NCI-H1105 (cell line): ENCODE results near the gene STX1B.
"Not testable (repeated sequence)": the region's sequence is repeated elsewhere in the genome, so short reads cannot be mapped to it uniquely, and the experiment has no call there.

Experiments
- DNase-seq: peaks from one replicate; lab custom pipeline; 2025; lab: John Stamatoyannopoulos, UW

STX1B gene

DNA sequence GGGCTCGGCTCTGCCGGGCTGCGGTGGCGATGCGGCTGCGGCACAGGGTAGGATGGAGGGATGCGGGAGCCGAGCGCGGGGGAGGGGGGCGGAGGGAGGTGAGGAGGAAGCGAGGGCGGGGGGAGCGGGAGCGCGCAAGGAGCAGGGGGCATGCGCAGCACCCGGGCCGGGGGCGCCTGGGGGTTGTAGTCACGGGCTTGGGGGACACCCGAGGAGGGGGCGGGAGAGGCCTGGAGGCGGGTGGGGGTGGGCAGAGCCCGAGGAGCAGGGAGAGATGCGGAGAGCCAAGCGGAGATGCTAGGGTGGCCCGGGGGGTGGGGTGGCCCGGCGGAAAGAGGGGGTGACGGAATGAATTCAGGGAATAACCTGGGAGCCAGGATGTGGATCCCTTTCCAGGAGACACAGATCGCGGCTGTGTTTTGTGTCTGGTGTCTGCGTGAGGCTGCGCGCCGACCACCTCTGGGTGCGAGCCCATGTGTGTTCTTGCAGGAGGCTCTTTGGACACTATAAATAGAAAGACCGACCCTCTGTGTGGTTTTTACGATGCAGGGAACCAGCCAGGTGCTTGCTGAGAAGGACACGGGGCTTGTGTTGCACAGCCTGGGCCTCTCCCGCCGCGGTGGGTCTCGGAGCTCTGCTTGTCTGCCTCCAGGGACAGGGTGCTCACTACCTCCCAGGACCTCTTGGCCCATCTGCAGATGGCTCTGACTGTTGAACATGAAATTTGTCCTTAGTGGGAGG is at the start of gene STX1B:
Gene STX1B (minus strand): TSS at position 54 of the 741 bp plus-strand sequence. CDS start 242 bp downstream, outside the sequence.
- peak; percentile 77 for DNase-seq

DNA sequence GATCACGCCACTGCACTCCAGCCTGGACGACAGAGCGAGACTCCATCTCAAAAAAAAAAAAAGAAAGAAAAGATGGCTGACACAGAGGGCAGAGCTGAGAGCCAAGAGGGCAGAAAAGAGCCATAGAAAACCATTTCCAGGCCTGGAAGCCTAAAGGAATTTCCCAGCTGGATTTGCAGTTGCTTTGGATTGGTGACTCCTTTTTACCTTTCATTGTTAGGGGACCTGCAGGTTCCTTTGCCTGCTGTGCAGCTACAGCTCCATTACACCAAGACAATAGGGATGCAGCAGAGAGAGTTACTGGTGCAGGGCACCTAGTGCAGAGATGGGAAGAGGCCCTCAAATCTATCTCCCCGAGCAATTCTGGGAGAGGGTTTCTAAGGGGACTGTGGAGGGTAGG is 45.2 kb upstream of the STX1B start:
- no peak for DNase-seq

DNA sequence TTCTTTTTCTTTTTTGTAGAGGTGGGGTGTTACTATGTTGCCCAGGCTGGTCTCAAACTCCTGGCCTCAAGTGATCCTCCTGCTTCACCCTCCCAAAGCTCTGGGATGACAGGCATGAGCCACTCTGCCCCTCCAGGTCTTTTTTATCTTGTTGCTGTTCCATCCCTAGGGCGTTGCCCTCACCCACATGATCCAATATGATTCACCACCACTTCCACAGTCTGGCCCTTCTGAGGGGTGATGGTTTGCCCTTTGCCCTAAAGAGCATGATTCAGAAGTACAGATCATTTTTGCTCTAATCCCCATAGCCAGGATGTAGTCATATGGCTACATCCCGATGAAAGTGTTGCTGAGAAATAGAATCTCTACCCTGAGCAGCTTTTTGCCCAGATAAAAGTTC is 41.7 kb upstream of the STX1B start:
- no peak for DNase-seq

DNA sequence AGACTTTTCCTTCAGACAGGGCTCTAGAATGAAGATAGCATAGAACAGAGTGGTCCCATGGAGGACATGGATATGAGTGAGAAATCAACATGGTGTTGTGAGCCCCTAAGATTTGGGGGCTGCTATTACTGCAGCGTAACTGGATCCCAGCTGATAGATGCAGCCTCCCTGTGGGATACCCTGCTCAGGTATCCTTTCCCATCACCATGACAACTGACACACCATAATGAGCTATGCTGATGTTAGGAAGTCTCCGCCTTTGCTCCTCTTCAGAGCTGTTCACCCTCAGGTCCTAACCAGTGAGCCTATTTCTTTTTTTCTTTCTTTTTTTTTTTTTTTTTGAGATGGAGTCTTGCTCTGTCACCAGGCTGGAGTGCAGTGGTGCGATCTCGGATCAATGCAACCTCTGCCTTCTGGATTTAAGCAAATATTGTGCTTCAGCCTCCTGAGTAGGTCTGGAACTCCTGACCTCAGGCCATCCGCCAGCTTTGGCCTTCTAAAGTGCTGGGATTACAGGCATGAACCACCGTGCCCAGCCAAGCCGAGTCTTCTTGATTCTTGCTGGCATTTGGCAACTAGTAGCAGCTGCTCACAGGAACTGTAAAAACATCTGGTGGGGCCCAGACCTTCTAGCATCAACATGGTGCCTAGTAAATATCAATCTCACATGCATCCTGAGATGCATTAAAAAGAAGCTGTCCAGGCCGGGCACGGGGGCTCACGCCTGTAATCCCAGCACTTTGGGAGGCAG is 40.0 kb upstream of the STX1B start:
- no peak for DNase-seq

DNA sequence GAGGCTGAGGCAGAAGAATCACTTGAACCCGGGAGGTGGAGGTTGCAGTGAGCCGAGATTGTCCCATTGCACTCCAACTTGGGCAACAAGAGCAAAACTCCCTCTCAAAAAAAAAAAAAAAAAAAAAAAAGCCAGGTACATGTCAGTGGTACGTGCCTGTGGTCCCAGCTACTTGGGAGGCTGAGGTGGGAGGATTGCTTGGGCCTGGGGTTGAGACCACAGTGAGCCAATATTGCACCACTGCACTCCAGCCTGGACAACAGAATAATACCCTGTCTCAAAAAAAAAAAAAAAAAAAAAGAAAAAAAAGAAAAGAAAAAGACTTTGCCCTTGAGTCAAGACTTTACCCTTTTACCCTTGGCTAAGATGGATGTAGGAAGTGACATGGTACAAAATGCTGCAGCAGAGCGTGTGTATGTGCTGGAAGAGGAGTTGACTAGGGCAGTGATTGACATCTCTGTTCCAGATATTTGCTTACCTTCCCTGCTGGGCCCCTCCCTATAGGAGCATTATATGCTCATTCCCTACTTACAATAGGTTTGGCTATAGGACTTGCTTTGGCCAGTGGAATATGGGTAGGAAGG is 33.6 kb upstream of the STX1B start:
- DNase-seq: no peak

DNA sequence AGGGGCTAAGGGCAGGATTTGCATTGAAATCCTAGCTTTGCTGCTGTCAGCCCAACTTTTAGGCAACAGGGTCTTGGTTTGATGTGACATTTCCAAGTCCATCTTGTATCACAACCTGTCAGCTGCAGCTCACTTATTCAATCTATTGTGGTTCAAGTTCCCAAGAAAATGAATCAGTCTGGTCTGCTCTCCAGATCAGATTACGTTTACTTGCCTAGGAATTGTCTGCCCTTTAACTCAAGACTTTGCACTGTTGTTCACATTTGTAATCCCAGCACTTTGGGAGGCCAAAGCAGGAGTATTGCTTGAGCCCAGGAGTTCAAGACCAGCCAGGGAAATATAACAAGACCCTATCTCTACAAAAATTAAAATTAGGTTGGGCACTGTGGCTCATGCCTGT is 32.9 kb upstream of the STX1B start:
- DNase-seq: no peak

DNA sequence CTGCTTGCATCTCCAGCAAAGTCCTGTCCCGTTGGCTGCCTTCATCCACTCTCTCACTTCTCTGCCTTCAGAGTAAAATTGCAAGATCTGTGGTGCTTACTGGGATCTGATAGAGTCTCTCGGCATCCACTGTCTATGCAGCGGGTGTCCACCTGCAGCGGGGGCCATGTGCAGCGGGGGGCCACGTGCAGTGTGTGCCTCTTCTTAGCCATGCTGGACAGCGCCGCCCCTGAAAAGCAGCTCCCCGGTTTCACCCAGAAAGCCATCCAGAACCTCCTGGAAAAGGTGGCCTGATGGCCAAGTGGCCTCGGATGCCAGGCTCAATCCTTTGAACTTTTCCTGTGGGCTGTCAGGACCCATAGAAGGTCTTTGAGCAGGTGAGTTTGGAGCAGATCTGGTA is 32.4 kb upstream of the STX1B start:
- no peak for DNase-seq

DNA sequence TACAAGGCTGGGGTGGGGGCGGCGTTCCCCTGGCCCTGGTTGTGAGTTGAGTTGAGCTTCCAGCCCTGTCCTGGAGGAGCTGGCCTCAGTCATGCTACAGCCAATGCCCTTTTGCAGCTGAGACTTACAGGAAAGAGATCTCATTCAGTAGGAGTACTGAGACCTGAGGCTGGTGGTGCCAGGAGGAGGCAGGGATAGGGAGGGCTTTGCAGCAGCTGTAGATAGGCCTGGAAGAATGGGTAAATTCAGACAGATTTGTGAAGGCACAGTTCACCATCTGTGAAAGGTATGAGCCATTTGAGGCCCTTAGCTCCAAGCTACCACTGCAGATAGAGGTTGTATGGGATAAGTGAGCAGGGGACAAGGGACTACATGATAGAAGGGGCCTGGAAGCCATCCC is 28.6 kb upstream of the STX1B start:
- DNase-seq: no peak

DNA sequence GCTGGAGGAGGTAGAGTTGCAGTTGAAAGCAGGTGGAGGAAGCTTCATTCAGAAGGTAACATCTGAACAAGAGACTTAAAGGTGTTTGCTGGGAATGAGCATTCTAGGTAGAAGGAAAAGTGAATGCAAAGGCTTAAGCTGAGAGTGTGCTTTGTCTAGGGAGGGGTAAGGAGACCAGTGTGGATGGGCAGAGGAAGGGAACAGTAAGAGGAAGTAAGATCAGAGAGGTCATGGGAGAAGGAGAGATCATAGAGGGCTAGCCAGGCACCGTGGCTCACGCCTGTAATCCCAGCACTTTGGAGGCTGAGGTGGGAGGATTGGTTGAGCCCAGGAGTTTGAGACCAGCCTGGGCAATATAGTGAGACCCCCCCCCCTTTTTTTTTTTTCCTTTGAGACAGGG is 26.3 kb upstream of the STX1B start:
- DNase-seq: no peak

DNA sequence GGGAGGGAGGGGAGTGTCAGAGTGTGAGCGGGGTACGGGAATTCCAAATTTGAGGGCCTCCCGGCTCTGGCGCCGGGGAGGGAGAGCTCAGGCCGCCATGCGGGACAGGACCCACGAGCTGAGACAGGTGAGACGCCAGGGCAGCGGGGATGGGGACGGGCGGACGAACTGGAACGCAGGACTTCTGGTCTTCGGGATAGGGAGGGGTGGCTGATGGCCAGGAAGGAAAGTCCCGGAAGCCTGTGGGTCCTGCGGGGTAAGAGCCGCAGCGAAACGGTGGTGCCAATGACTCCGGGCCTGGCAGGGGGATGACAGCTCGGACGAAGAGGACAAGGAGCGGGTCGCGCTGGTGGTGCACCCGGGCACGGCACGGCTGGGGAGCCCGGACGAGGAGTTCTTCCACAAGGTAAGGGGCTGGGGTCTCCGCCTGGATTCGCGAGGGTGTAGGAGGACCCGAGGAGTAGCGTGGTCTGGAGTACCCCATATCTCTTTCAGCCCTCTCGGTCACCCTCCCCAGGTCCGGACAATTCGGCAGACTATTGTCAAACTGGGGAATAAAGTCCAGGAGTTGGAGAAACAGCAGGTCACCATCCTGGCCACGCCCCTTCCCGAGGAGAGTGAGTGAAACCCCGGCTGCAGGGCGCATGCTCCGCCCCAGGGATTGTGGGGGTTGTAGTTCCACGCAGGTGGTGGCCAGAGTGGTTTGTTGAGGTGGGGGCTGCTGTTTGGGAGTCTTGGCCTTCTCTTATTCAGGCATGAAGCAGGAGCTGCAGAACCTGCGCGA is 23.5 kb upstream of the STX1B start:
- peak; percentile 51 for DNase-seq

DNA sequence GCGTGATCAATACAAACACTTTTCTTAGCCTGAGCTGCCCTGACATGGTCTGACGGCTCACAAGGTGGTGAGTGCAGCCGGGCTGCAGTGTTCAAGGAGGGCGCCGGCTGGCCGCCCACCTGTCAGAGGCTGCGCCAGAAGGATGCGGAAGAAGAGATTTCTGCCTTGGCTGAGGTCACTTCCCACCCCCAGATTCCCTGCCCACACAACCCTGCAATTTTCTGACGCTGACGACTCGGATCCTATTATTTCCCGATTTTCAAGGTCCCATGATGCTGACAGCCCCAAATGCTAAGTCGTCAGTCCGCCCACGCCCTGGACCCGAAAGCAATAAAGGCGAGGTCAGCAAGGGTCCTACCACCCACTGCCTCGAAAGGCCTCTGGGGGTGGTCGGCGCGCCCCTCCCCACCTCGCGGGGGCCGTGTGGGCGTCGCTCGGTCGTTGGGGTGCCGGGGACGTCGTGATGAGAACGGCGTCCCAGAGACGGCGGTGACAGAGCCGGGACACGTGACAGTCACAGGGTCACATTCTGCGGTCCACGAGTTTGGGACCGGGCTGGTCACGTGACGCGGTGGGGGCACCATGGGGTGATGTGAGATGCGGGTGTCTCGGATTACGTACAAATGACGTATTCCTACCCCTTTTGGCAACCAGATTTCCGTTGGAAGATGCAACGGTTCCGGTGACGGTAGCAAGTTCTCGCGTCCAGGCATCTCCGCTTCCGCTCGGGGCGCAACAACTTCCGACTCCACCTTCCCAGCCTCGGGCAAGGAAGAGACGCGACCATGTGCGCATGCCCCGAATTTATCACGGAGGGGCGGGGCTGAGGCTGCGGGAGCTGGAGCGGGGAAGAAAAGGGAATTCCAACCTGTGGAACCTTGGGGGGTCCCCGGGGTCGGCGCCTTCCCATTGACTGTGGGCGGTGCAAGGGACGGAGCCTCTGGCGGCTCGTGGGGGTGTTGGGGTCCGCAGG is 22.6 kb upstream of the STX1B start, which contains the start of gene STX4:
Gene STX4 (plus strand): TSS at position 823 of the 973 bp plus-strand sequence. CDS start 248 bp downstream, outside the sequence.
- DNase-seq: peak; percentile 90

DNA sequence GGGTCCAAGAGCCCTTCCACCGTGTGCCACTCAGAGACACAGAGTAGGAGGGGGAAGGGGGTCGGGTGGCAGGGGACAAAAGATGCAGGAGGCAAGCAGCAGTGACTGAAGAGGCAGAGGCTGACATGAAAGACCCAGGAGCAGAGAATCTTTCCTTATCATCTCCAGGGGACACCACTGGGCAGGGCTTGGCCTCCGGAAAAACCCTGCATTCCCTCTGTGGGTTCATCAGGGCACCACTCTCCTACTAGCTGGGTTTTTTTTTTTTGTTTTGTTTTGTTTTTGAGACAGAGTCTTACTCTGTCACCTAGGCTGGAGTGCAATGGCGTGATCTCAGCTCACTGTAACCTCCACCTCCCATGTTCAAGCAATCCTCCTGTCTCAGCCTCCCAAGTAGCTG is 20.8 kb upstream of the STX1B start:
- no peak for DNase-seq

DNA sequence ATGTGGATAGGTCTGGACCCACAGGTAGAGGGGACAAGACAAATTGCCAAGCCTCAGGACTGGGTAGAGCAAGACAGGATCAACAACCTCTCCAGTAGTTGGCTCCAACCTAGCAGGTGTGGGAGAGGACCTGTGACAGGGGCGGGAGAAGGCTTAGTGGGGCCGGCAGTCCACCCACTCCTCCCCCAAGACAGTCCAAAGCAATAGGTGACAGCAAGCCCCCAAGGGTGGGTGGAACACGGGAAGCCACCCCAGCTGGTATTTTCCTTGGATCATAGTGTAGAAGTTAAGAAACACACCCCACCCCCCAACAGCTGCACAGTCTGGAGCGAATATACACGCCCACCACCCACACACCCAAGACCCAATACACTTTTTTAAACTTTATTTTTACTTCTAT is 18.8 kb upstream of the STX1B start:
- no peak for DNase-seq

DNA sequence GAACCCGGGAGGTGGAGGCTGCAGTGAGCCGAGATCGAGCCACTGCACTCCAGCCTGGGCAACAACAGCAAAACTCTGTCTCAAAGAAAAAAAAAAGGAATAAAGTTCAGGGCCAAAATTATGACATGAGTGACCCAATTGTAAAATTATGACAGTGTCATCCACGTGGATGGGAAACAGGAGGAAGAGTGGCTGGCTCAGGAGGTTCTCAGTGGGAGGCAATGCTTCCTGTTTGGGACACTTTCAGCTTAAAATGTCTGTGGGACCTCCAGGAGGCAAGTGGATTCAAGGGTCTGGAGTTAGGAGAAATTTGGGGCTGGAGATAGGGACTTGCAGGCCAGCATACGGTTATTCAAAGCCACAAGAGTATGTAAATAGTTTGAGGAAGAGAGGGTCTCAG is 14.9 kb upstream of the STX1B start:
- no peak for DNase-seq

DNA sequence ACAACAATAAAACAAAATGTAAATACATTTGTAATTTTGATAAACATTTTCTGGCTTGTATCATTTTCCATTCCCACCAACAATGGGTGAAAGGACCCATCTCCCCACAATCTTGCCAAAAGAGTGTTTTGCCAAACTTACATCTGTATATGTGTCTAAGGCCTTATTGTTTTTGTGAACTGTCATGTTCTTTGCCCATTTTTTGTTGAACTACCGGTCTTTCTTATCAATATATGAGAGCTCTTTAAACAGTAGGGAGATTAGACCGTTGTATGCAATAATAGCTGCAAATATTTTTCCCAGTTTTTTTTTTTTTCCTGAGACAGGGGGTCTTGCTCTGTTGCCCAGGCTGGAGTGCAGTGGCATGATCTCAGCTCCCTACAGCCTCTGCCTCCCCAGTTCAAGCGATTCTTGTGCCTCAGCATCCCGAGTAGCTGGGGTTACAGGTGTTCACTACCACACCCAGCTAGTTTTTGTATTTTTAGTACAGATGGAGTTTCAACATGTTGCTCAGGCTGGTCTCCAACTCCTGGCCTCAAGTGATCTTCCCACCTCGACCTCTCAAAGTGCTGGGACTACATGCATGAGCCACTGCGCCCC is 13.3 kb upstream of the STX1B start:
- DNase-seq: no peak

DNA sequence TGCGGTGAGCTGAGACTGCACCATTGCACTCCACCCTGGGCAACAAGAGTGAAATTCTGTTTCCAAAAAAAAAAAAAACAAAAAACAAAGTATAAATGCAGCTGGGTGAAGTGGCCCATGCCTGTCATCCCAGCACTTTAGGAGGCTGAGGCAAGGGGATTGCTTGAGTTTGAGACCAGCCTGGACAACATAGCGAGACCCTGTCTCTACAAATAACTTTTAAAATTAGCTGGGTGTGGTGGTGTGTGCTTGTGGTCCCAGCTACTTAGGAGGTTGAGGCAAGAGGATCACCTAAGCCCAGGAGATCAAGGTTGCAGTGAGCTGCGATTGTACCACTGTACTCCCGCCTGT is 12.8 kb upstream of the STX1B start:
- no peak for DNase-seq

DNA sequence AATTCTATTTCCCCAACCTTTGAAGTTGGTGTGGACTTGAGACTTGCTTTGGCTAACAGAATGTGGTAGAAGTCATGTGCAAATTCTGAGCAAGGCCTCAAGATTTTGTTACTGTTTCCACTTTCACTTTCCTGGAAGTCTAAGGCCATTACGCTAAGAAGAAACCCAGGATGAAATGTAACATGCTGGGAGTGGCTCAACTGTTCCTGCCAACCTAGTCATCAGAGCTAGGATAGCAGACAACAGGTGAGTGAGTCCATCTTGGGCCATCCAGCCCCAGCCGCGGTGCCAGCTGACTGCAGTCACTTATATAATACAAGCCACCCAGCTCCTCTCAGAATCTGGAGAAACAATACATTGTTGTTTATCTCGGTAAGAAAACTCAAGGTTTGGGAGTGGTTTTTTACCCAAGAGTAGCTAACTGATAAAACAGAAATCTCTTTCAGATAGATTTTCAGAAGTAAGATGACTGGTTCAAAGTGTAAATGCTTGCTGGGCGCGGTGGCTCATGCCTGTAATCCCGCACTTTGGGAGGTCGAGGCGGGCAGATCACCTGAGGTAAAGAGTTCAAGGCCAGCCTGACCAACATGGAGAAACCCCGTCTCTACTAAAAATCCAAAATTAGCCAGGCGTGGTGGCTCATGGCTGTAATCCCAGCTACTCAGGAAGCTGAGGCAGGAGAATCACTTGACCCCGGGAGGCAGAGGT is 12.3 kb upstream of the STX1B start:
- DNase-seq: no peak

DNA sequence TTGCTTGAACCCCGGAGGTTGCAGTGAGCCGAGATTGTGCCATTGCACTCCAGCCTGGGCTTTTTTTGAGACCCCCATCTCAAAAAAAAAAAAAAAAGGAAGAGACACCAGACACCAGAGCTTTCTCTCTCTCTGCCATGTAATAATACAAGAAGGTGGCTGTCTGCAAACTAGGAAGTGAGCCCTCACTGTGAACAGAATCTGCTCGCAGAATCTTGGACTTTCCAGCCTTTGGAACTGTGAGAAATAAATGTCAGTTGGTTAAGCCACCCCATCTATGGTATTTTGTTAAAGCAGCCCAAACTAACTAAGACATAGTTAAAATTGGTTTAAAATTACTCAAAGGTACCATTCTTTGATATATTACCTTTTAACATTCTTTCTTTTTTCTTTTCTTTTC is 10.1 kb upstream of the STX1B start:
- no peak for DNase-seq

DNA sequence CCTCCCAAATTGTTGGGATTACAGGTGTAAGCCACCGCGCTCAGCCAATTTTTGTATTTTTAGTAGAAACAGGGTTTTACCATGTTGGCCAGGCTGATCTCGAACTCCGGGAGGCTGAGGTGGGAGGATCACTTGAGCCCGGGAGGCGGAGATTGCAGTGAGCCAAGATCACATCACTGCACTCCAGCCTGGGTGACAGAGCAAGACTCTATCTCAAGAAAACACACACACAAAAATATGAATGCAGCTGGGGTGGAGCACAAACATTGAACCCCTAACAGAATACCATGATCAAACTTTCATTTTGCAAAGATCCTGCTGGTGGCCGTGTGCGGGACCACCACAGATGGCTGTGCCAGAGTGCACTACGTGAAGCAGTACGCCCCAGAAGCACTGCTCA is 7.3 kb upstream of the STX1B start:
- not testable (repeated sequence) for DNase-seq

DNA sequence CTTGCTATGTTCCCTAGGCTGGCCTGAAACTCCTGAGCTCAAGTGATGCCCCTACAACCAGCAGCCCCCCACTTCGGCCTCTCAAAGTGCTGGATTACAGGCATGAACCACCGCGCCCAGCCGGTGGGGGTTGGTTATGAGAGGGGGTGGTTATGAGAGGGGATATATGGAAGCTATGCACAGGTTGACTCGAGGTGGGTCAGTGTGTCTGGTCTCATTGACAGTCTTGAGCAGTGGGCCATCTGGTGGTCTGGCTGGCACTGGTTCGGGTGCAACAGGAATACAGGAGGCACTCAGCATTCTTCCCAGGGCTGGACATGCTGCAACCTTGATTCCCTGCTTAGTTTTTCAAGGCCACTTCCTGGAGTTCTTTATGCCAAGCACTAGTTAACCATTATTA is 5.6 kb upstream of the STX1B start:
- DNase-seq: no peak
